Keratinocyte (primary cell): Measurements from ENCODE around the gene VAV2.

Experiments
- CTCF ChIP-seq, 3 experiments: IDR thresholded peaks in 1 of 3; conservative IDR thresholded peaks in 1 of 3; optimal IDR thresholded peaks in 1 of 3; 2 replicates in 2 of 3; 3 replicates in 1 of 3; pipeline versions ENCODE3 to v1.5.1; 2011; ENCODE audit warnings: low read length in 3 of 3, mild to moderate bottlenecking in 3 of 3, moderate library complexity in 2 of 3, control low read depth in 1 of 3, inconsistent platforms in 1 of 3; ENCODE audit not compliant: insufficient read depth in 2 of 3; ENCODE audit errors: extremely low read depth in 1 of 3
- EZH2 ChIP-seq: IDR thresholded peaks from one replicate; pipeline ENCODE4 v1.6.1; 2012; ENCODE audit warnings: inconsistent platforms, mild to moderate bottlenecking, low read length, moderate library complexity

DNA sequence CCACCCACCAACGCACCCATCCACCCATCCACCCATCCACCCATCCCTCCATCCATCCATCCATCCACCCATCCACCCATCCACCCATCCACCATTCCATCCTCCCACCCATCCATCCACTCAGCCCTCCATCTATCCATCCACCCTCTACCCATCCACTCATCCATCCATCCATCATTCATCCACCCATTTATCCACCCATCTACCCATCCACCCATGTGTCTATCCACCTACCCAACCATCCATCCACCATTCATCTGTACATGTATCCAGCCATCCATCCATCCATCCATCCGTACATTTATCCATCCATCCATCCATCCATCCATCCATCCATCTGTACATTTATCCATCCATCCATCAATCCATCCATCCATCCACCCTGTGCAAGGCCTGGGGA, 11.1 kb upstream of the VAV2 start:
- TF ChIP-seq CTCF (optimal IDR thresholded peaks at IDR 0.05 in 1 of 3, IDR thresholded peaks at IDR 0.05 in 1 of 3, conservative IDR thresholded peaks at IDR 0.05 in 1 of 3; ENCODE audit: extremely low read depth in 1 of 3, insufficient read depth in 2 of 3, low read length in 3 of 3): no peak
- TF ChIP-seq EZH2: no peak
